ENCODE data around the gene METTL16. TPM values are rescaled to one million over a fixed set of nuclear protein-coding genes. Genes with fewer than 3 reads are reported as not detected.

Gene METTL16
- total and polyA plus RNA-seq, 2 of the 8 experiments (the other 6 are each of a cell fraction or from before 2014, with no cell fraction given), result 22.8 to 59.4 TPM

DNA sequence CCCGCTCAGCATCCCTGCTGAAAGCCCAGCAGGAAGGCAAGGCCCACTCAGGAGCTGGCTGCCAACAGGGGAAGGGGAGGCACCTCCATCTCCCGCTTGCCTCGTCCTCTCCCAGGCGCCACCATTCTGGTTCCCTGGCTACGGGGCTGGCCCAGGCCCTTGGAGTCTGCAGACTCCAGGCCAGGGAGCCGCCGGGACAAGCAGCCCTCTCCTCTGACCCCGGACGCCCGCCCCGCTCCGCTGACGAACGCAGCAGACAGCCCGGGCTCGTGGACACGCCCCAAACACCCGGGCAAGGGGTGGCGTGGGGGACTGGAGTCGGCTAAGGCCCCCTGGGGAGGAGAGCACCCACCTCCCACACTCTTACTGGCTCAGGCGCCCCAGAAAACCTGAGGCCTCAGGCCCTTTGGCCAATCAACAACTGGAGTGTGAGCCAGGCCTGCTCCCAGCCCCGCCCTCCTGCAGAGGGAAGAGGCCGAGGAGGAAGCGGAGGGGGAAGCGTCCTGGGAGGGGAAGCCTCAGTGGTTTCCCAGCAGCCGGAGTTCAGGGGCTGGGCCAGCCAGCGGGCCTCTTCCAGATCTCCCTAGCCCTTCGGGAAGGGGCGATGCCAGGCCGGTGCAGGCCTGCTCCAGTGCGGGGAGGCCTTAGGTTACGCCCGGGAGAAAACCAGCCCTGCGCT, 115.0 kb downstream of the METTL16 start (continued):
- TF ChIP-seq SIN3A (conservative IDR thresholded peaks at IDR 0.05 in 1 of 2, IDR thresholded peaks at IDR 0.05 in 1 of 2; ENCODE audit: low read depth in 1 of 2, low read length in 2 of 2), result peak; percentile 17 to 68; a peak in 1 of 4 replicates
